Adrenal gland (tissue), 12 donors: ENCODE results near the gene CFAP97D1. TPM values are rescaled to one million over a fixed set of nuclear protein-coding genes. Genes with fewer than 3 reads are reported as not detected.

Source experiments
- DNase-seq, 7 donors: peaks; one replicate each; pipeline ENCODE4 v3.0.0-alpha.2; 2019 to 2020
- H3K27ac ChIP-seq, 5 donors: fragments of 200-600 bp; sonication (generic) in 4 of 5; 1 replicate in 3 of 5; 2 replicates in 2 of 5; pipeline versions ENCODE4 v1.5.1 to v1.8.0; 2016 to 2020; ENCODE audit warnings: mild to moderate bottlenecking in 1 of 5
- H3K27me3 ChIP-seq: fragments of 200-600 bp; 2 replicates; pipeline ENCODE4 v1.8.0; 2021
- H3K36me3 ChIP-seq, 2 donors: fragments of 200-600 bp; replicated peaks in 1 of 2; 1 replicate in 1 of 2; 2 replicates in 1 of 2; pipeline versions ENCODE4 v1.5.1 to v1.8.0; 2018 to 2022
- H3K4me1 ChIP-seq, 2 donors: fragments of 200-600 bp; replicated peaks in 1 of 2; 1 replicate in 1 of 2; 2 replicates in 1 of 2; pipeline versions ENCODE4 v1.5.1 to v1.8.0; 2018 to 2021
- H3K4me3 ChIP-seq, 4 donors: fragments of 200-600 bp; sonication (generic) in 3 of 4; one replicate each; pipeline ENCODE4 v1.5.1; 2016 to 2018
- H3K9me3 ChIP-seq, 3 donors: fragments of 200-600 bp; sonication (generic) in 1 of 3; replicated peaks in 1 of 3; 1 replicate in 2 of 3; 2 replicates in 1 of 3; pipeline versions ENCODE4 v1.5.1 to v1.8.0; 2016 to 2021
- CTCF ChIP-seq, 6 experiments: fragments of 450-650 bp in 4 of 6; fragments of 200-600 bp in 2 of 6; sonication (generic) in 1 of 6; IDR thresholded peaks; 1 replicate in 5 of 6; 2 replicates in 1 of 6; pipeline versions ENCODE4 v1.5.1 to v1.8.0; 2016 to 2021; ENCODE audit warnings: antibody characterized with exemption in 6 of 6, mild to moderate bottlenecking in 2 of 6, moderate library complexity in 1 of 6
- POLR2A ChIP-seq, 2 donors: fragments of 450-650 bp; IDR thresholded peaks; one replicate each; pipeline ENCODE4 v1.6.1; 2017; ENCODE audit warnings: antibody characterized with exemption in 2 of 2, mild to moderate bottlenecking in 2 of 2, moderate library complexity in 1 of 2
- WGBS, 4 donors: extraction: QIAGEN DNeasy Blood & Tissue Kit in 2 of 4; methylation state at CpG; one replicate each; pipeline versions ENCODE4 v1.1.5 to v1.1.7; 2013 to 2017; 5-methylcytosine and 5-hydroxymethylcytosine counted together
- intact Hi-C, 2 donors: fragments of 100-400 bp; cut with DNase I; formaldehyde crosslinking; loops; one replicate each; pipeline versions ENCODE4 v1.14.1 to v1.15.0; 2022 to 2023
- polyA plus RNA-seq, 3 donors: library from polyadenylated mRNA; stranded (reverse); fragments of 200-250 nt in 2 of 3; fragments of 350-450 nt in 1 of 3; fragmentation: Illumina TruSeq in 1 of 3; extraction: RNeasy Lipid Tissue Mini Kit (QIAGEN cat#74804) in 1 of 3; gene quantifications; one replicate each; pipeline ENCODE4 v1.2.3, GENCODE V29; 2013 to 2014
- total RNA-seq, 9 donors: library from RNA; depleted of rRNA in 4 of 9; stranded (reverse); fragments of >200 nt in 4 of 9; fragments of 120-200 nt in 1 of 9; fragmentation: NEBNext Ultra II Directional in 1 of 9; extraction: Animal tissue kit (Norgen Biotek cat#: 25700) in 1 of 9; gene quantifications; one replicate each; pipeline versions ENCODE4 v1.1.0 to v1.2.4, GENCODE V29; 2013 to 2023
- donor health status: healthy with polysubstance abuse.
- donor health status: Bipolar disorder and iron deficiency.
- donor health status: DM: yes; HTN: yes; CAD: no.
- donor health status: DM: no; HTN: no; CAD: no.
- donor health status: DM: no; HTN: no; CAD: no.
- donor health status: DM: yes; HTN: yes; CAD: no.

CFAP97D1 gene
- total and polyA plus RNA-seq, 12 donors, result under 0.01 to 0.28 TPM; not detected in 10

DNA sequence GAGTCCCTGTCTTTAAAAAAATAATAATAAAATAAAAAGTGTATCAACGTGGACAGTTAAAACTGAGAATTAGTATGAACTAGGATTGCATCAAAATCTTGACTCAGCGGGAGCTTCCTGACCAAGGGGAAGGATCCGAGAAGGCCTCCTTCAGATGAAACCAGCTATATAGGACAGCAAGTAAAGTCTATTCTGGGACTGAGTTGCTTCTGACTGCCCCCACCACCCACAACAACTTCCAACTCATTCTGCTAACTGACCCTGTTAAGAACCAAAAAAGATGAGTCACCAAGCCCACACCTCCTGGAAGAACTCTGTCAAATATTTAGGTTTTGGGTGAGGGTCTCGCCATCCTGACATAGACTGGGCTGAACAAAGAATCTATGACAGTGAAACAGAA, 27.8 kb downstream of the CFAP97D1 start:
- Histone ChIP-seq H3K27me3 (no peaks in the 10 kb centered on the region), H3K4me3 (no peak overlapping the region), H3K27ac (no peak overlapping the region), H3K4me1 (no peaks in the 10 kb centered on the region), H3K9me3 (no peaks in the 10 kb centered on the region), H3K36me3 (no peaks in the 10 kb centered on the region)
- DNase-seq, result no peak
- WGBS, 4 donors, result 86 to 97% (median 93%) methylated on average over 4 of the region's 4 CpGs
- TF ChIP-seq CTCF (IDR thresholded peaks at IDR 0.05) (no peak), POLR2A (IDR thresholded peaks at IDR 0.05) (no peak)
- intact Hi-C loops, result no loop called here

DNA sequence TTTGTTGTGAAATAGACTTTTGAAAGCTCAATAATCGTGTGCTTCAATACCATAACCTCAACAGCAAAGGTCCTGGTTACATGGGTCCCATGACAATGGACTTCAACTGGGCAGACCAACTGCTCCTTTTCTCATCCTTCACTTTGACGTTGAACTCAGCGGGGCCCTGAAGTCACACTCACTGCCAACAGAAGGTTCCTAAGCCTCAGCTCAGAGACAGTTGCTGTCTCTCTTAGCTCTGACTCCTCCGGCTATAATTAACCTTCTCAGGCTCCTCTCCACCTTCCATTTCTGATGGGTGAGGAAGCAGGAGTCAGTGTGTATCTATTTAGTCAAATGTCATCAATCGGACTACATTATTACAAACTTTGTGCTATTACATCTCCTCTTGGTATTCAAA, 28.9 kb downstream of the CFAP97D1 start:
- H3K4me3 ChIP-seq, result no peak overlapping the region
- H3K27me3 ChIP-seq, result no peaks in the 10 kb centered on the region
- H3K36me3 ChIP-seq, result peaks cover 0 to 3% of the 10 kb centered on the region in 2 donors
- whole genome bisulfite sequencing, 4 donors, result 91 to 97% (median 94%) methylated on average over 5 of the region's 5 CpGs
- DNase-seq, result no peak
- intact Hi-C loops, result no loop called here
- no peak overlapping the region for H3K27ac ChIP-seq
- H3K4me1 ChIP-seq, result no peaks in the 10 kb centered on the region
- H3K9me3 ChIP-seq, result no peaks in the 10 kb centered on the region
- TF ChIP-seq POLR2A (IDR thresholded peaks at IDR 0.05) (no peak), CTCF (IDR thresholded peaks at IDR 0.05) (no peak)

DNA sequence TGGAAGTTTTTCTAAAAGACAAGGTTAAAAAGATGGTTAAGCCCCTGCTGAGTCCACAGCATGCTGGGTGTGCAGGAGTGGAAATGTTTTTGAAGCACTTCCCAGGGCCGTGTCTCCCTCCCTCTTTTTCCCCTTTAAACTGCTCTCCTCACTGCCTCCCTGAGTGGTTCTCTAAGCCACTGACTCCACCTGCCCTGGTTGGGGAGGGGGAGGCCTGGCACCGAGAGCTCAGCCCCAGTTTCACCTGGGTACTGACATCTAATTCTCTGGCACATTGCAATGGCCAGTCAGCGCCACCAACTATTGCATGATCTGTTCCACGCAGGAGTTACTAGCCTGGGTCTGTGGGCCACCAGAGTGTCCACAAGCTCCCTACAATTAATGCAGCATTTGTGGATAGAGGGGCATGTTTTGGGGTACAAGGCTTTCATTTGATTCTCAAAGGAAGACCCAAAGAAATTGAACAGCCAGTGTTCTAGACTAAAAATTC, 30.0 kb downstream of the CFAP97D1 start:
- Histone ChIP-seq H3K4me3 (no peak overlapping the region), H3K27ac (no peak overlapping the region), H3K36me3 (peaks cover 0 to 3% of the 10 kb centered on the region in 2 donors), H3K27me3 (no peaks in the 10 kb centered on the region), H3K4me1 (no peaks in the 10 kb centered on the region), H3K9me3 (no peaks in the 10 kb centered on the region)
- no peak for DNase-seq
- intact Hi-C loops, result no loop called here
- TF ChIP-seq POLR2A (IDR thresholded peaks at IDR 0.05) (no peak), CTCF (IDR thresholded peaks at IDR 0.05) (no peak)
- WGBS, 4 donors, result 85 to 94% (median 88%) methylated on average over 3 to 4 of the region's 4 CpGs

DNA sequence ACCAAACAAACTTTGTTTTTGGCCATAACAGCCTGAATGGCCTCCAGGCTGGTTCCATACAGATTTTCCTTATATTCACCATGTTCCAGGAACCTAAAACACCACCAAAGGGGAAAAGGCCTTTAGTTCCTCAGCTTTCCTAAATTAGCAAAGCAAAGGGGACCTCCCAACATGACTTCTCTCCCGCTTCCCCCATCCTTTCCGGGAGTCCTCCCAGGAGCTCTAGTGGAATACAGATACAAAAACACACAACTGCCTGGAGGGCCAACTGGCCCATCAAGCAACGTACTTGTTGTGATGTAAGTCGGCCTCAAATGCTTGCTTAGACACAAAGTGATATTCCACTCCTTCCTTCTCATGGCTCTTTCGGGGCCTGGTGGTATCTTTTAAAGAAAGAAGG, 30.6 kb downstream of the CFAP97D1 start:
- Histone ChIP-seq H3K27me3 (no peaks in the 10 kb centered on the region), H3K9me3 (no peaks in the 10 kb centered on the region), H3K36me3 (peaks cover 0 to 3% of the 10 kb centered on the region in 2 donors), H3K27ac (no peak overlapping the region), H3K4me1 (no peaks in the 10 kb centered on the region), H3K4me3 (no peak overlapping the region)
- DNase-seq, result no peak
- WGBS, 4 donors, result 81 to 91% (median 90%) methylated on average over 5 of the region's 5 CpGs
- intact Hi-C loops, result no loop called here
- TF ChIP-seq POLR2A (IDR thresholded peaks at IDR 0.05), result no peak
- TF ChIP-seq CTCF (IDR thresholded peaks at IDR 0.05), result no peak
